C4-2B (cell line): ENCODE measurements around the gene CEP97.

Source experiments
- ZFX ChIP-seq: fragments of 450-650 bp; IDR thresholded peaks from 2 replicates; pipeline ENCODE4 v1.6.1; 2017
- TF ChIP-seq, protein P1 (sequence below): fragments of 450-650 bp; conservative IDR thresholded peaks from 2 replicates; pipeline ENCODE4 v1.5.1; 2017; ENCODE audit warnings: mild to moderate bottlenecking

DNA sequence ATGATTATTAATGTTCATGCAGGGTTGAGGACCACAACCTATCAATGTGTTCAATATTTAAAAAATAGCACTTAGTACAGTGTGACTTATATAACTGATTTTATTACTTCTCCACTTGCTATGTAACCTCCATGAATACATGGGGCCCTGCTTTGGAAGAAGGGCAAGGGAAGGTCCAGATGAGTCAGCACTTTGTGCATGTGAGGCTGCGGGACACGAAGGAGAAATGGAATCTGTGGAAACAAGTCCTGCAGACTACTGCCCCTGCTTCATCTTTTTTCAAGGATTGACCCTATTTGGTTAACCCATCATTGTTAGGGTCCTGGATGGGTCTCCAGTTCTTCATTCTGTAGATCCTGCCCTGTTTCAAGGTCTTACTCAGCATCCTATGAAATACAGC lies 56.2 kb downstream of the CEP97 start:
- TF ChIP-seq, protein P1, sequence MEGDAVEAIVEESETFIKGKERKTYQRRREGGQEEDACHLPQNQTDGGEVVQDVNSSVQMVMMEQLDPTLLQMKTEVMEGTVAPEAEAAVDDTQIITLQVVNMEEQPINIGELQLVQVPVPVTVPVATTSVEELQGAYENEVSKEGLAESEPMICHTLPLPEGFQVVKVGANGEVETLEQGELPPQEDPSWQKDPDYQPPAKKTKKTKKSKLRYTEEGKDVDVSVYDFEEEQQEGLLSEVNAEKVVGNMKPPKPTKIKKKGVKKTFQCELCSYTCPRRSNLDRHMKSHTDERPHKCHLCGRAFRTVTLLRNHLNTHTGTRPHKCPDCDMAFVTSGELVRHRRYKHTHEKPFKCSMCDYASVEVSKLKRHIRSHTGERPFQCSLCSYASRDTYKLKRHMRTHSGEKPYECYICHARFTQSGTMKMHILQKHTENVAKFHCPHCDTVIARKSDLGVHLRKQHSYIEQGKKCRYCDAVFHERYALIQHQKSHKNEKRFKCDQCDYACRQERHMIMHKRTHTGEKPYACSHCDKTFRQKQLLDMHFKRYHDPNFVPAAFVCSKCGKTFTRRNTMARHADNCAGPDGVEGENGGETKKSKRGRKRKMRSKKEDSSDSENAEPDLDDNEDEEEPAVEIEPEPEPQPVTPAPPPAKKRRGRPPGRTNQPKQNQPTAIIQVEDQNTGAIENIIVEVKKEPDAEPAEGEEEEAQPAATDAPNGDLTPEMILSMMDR = no peak
- TF ChIP-seq ZFX = no peak
